HEK293 (cell line): ENCODE measurements around the gene KIF20A.

ENCODE experiments used
- ZBTB1 ChIP-seq: fragments of 450-650 bp; formaldehyde crosslinking; IDR thresholded peaks from 2 replicates; pipeline ENCODE4 v1.5.1; 2016; ENCODE audit warnings: missing biosample characterization, missing genetic modification characterization
- TF ChIP-seq, protein P1 (sequence below): fragments of 450-650 bp; formaldehyde crosslinking; IDR thresholded peaks from 2 replicates; pipeline ENCODE4 v1.5.1; 2016; ENCODE audit warnings: missing biosample characterization, missing genetic modification characterization

DNA sequence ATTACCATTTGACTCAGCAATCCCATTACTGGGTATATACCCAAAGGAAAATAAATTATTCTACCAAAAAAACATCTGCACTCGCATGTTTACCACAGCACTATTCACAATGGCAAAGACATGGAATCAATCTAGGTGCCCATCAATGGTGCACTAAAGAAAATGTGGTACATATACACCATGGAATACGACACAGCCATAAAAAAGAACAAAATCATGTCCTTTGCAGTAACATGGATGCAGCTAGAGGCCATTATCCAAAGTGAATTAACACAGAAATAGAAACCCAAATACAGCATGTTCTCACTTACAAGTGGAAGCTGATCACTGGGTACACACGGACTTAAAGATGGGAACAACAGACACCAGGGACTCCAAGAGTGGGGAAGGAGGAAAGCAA lies 32.1 kb downstream of the KIF20A start:
- no peak for TF ChIP-seq ZBTB1 (tag by site-specific recombination)
- TF ChIP-seq, protein P1, sequence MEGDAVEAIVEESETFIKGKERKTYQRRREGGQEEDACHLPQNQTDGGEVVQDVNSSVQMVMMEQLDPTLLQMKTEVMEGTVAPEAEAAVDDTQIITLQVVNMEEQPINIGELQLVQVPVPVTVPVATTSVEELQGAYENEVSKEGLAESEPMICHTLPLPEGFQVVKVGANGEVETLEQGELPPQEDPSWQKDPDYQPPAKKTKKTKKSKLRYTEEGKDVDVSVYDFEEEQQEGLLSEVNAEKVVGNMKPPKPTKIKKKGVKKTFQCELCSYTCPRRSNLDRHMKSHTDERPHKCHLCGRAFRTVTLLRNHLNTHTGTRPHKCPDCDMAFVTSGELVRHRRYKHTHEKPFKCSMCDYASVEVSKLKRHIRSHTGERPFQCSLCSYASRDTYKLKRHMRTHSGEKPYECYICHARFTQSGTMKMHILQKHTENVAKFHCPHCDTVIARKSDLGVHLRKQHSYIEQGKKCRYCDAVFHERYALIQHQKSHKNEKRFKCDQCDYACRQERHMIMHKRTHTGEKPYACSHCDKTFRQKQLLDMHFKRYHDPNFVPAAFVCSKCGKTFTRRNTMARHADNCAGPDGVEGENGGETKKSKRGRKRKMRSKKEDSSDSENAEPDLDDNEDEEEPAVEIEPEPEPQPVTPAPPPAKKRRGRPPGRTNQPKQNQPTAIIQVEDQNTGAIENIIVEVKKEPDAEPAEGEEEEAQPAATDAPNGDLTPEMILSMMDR (tag by site-specific recombination): no peak
